Liver (tissue), 3 donors: ENCODE data around the gene GRAMD1C.

Source experiments
- CTCF ChIP-seq: fragments of 150-350 bp; IDR thresholded peaks from 2 replicates; pipeline ENCODE4 v1.5.1; 2017; ENCODE audit warnings: improper control_type of control experiment, low read depth, low read length; ENCODE audit not compliant: missing input control
- EGR1 ChIP-seq, 2 donors: IDR thresholded peaks; 2 replicates each; pipeline ENCODE4 v1.6.1; 2016 to 2018; ENCODE audit warnings: antibody characterized with exemption in 2 of 2, low read depth in 2 of 2
- GABPA ChIP-seq, 2 donors: IDR thresholded peaks in 1 of 2; conservative IDR thresholded peaks in 1 of 2; 2 replicates each; pipeline ENCODE4 v1.6.1; 2016; ENCODE audit warnings: antibody characterized with exemption in 2 of 2, mild to moderate bottlenecking in 1 of 2, moderate library complexity in 1 of 2
- HNF4A ChIP-seq, 2 donors: conservative IDR thresholded peaks; 2 replicates each; pipeline ENCODE4 v1.6.1; 2016; ENCODE audit warnings: antibody characterized with exemption in 2 of 2, mild to moderate bottlenecking in 2 of 2
- HNF4G ChIP-seq: IDR thresholded peaks from 2 replicates; pipeline ENCODE4 v1.6.1; 2016; ENCODE audit warnings: antibody characterized with exemption
- JUND ChIP-seq, 2 donors: IDR thresholded peaks; 2 replicates each; pipeline ENCODE4 v1.6.1; 2016; ENCODE audit warnings: antibody characterized with exemption in 2 of 2
- RAD21 ChIP-seq, 2 donors: IDR thresholded peaks; 2 replicates each; pipeline ENCODE4 v1.6.1; 2016; ENCODE audit warnings: antibody characterized with exemption in 2 of 2, mild to moderate bottlenecking in 2 of 2
- RXRA ChIP-seq, 2 donors: IDR thresholded peaks; 2 replicates each; pipeline ENCODE4 v1.6.1; 2017 to 2018; ENCODE audit warnings: antibody characterized with exemption in 2 of 2, mild to moderate bottlenecking in 1 of 2
- YY1 ChIP-seq: IDR thresholded peaks from 2 replicates; pipeline ENCODE4 v1.6.1; 2016; ENCODE audit warnings: antibody characterized with exemption, mild to moderate bottlenecking
- TF ChIP-seq, protein P1 (sequence below): IDR thresholded peaks from 2 replicates; pipeline ENCODE4 v1.6.1; 2016; ENCODE audit warnings: antibody characterized with exemption
- donor health status: healthy.
- donor health status: healthy.

DNA sequence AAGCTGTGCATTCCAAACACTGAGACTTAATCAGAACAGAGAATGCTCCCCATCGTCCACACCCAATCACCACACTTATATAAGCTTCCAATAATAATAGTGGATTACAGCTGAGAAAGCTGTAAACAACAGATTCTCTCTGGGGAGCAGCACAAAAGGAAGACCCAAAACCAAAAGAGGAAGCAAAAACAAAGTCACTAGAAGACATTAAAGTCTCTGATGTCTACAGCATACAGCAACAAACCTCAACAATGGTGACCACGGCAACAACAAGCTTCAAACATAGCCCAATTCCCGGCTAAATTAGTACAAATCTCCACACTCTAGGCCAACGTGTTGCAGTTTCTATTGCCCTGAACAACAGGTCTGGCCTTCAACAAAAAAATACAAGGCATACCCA, 147.0 kb downstream of the GRAMD1C start:
- TF ChIP-seq CTCF (no peak), HNF4A (conservative IDR thresholded peaks at IDR 0.05) (no peak), EGR1 (IDR thresholded peaks at IDR 0.05; ENCODE audit: low read depth in 2 of 2) (no peak), YY1 (no peak), RXRA (IDR thresholded peaks at IDR 0.05) (no peak), RAD21 (IDR thresholded peaks at IDR 0.05) (no peak), JUND (IDR thresholded peaks at IDR 0.05) (no peak), GABPA (IDR thresholded peaks at IDR 0.05 in 1 of 2, conservative IDR thresholded peaks at IDR 0.05 in 1 of 2) (no peak), HNF4G (no peak)
- TF ChIP-seq, protein P1, sequence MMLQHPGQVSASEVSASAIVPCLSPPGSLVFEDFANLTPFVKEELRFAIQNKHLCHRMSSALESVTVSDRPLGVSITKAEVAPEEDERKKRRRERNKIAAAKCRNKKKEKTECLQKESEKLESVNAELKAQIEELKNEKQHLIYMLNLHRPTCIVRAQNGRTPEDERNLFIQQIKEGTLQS: no peak
